ENCODE results near the gene C2CD4B.

DNA sequence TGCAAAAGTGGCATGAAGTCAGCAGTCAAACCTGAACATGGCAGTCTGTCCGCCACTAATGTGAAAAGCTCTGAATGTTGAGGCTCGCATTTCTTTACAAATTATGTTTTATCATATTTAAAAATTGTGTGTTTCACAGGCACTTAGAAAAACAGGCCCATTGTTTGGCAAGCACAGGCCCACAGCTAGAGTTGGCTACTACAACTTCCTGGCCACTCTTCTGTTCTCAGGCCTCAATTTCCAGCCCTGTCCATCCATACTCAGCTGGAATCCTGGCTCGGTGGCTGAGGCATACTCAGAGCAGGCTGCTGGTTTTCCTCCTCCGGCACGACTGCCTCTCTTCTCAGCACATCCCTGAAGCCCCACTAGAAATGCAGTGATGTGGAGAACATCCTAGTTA is 44.3 kb downstream of the C2CD4B start:
- TF ChIP-seq, protein P1, sequence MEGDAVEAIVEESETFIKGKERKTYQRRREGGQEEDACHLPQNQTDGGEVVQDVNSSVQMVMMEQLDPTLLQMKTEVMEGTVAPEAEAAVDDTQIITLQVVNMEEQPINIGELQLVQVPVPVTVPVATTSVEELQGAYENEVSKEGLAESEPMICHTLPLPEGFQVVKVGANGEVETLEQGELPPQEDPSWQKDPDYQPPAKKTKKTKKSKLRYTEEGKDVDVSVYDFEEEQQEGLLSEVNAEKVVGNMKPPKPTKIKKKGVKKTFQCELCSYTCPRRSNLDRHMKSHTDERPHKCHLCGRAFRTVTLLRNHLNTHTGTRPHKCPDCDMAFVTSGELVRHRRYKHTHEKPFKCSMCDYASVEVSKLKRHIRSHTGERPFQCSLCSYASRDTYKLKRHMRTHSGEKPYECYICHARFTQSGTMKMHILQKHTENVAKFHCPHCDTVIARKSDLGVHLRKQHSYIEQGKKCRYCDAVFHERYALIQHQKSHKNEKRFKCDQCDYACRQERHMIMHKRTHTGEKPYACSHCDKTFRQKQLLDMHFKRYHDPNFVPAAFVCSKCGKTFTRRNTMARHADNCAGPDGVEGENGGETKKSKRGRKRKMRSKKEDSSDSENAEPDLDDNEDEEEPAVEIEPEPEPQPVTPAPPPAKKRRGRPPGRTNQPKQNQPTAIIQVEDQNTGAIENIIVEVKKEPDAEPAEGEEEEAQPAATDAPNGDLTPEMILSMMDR (IDR thresholded peaks at IDR 0.05), result no peak
- no peak for TF ChIP-seq POLR2A (IDR thresholded peaks at IDR 0.05)

Data from breast epithelium (tissue), 3 donors.